Osteocyte (in vitro differentiated cells): ENCODE measurements around the gene GSG1L. TPM values are rescaled to one million over a fixed set of nuclear protein-coding genes. Genes with fewer than 3 reads are reported as not detected.

Source experiments
- DNase-seq: peaks from one replicate; pipeline ENCODE4 v3.0.0; 2021; ENCODE audit warnings: mixed read lengths; ENCODE audit not compliant: unreplicated experiment; ENCODE audit errors: extremely low spot score
- H3K27ac Mint-ChIP-seq: one replicate; pipeline ENCODE4 v1.8.0; 2021; ENCODE audit warnings: mild to moderate bottlenecking, mixed read lengths; ENCODE audit not compliant: unreplicated experiment
- H3K27me3 Mint-ChIP-seq: one replicate; pipeline ENCODE4 v1.8.0; 2021; ENCODE audit warnings: mixed read lengths; ENCODE audit not compliant: unreplicated experiment
- H3K36me3 Mint-ChIP-seq: one replicate; pipeline ENCODE4 v1.8.0; 2021; ENCODE audit warnings: mixed read lengths; ENCODE audit not compliant: unreplicated experiment
- H3K4me1 Mint-ChIP-seq: one replicate; pipeline ENCODE4 v1.8.0; 2021; ENCODE audit warnings: mixed read lengths; ENCODE audit not compliant: unreplicated experiment
- H3K4me3 Mint-ChIP-seq: one replicate; pipeline ENCODE4 v1.8.0; 2021; ENCODE audit warnings: mild to moderate bottlenecking, moderate library complexity, mixed read lengths; ENCODE audit not compliant: unreplicated experiment
- H3K9me3 Mint-ChIP-seq: one replicate; pipeline ENCODE4 v1.8.0; 2021; ENCODE audit warnings: mixed read lengths; ENCODE audit not compliant: unreplicated experiment
- total RNA-seq: library from RNA; stranded (reverse); gene quantifications from 2 replicates; pipeline ENCODE4 v1.2.1, GENCODE V29; 2021
- TF ChIP-seq, protein P1 (sequence below): fragments of 200-600 bp; sonication (generic); IDR thresholded peaks from 2 replicates; pipeline ENCODE4 v1.5.0; 2021; ENCODE audit warnings: antibody characterized with exemption, mild to moderate bottlenecking, moderate library complexity

The GSG1L gene
- total RNA-seq, 1 donor from 2014 or later, result not detected

DNA sequence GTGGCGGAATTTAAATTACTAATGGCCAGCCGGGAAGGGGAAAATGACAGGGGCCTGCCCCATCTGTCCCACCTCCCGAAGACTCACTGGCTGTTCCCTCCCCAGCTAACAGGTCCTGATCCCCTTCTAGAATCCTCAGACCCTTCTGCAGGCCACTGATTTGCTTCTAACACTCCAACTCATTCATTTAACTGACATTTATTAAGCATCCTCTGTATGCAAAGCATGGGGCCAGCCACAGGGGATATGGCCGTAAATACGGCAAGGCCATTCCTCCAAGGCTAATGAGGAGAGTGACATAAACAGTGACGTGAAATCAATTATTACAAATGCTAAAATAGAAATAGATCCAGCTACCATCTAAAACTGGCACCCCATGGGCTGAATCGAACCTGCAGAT lies 195.3 kb downstream of the GSG1L start:
- Mint-ChIP-seq H3K27ac (no peak overlapping the region), H3K9me3 (peaks cover 18% of the 10 kb centered on the region), H3K4me1 (no peaks in the 10 kb centered on the region), H3K36me3 (no peaks in the 10 kb centered on the region), H3K4me3 (no peak overlapping the region), H3K27me3 (no peaks in the 10 kb centered on the region)
- no peak for DNase-seq
- TF ChIP-seq, protein P1, sequence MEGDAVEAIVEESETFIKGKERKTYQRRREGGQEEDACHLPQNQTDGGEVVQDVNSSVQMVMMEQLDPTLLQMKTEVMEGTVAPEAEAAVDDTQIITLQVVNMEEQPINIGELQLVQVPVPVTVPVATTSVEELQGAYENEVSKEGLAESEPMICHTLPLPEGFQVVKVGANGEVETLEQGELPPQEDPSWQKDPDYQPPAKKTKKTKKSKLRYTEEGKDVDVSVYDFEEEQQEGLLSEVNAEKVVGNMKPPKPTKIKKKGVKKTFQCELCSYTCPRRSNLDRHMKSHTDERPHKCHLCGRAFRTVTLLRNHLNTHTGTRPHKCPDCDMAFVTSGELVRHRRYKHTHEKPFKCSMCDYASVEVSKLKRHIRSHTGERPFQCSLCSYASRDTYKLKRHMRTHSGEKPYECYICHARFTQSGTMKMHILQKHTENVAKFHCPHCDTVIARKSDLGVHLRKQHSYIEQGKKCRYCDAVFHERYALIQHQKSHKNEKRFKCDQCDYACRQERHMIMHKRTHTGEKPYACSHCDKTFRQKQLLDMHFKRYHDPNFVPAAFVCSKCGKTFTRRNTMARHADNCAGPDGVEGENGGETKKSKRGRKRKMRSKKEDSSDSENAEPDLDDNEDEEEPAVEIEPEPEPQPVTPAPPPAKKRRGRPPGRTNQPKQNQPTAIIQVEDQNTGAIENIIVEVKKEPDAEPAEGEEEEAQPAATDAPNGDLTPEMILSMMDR, result no peak

DNA sequence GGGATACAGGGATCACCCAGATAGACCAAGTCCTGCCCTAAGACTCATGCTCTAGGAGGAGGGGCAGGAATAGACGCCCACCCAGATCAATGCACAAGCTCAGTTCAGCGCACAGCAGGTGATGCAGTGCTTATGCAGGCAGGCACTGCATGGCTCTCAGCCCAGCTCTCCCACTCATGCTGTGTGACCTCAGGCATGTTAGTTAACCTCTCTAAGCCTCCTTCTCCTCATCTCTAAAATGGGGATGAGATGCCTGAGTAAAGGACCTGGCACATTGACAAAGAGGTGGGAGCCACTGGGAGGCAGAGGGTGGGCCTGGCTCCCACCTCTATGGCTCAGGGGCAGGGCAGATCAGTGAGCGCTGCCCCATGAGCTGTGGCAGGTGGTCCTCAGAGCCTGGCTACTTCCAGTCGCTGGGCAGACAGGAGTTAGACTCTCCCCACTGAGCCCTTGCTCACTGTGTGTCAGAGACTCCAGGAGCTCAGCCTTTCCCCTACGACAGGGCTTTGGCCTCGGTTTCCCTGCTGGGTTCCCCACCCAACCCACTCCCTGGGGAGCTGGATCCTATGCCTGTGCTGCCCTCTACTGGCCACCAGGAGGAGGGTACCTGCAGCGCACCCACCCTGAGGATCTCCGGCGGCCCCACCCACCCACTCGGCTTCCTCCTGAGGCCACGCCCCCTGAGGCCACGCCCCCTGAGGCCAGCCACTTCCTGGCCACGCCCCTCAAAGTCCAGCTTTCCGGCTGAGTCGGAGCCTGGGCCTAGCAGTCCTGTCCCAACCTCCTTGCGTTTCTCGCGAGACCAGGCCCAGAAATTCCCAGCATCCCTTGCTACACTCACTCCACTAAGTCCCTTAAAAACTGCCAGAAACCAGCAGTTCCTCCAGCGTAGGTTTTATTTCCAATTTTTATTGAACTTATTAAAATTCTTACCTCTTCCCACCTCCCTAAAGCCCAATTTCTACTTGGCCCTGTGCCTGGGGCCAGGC lies 196.1 kb downstream of the GSG1L start:
- no peaks in the 10 kb centered on the region for H3K27me3 Mint-ChIP-seq
- no peak overlapping the region for H3K4me3 Mint-ChIP-seq
- H3K4me1 Mint-ChIP-seq, result no peaks in the 10 kb centered on the region
- H3K9me3 Mint-ChIP-seq, result peaks cover 22% of the 10 kb centered on the region
- TF ChIP-seq, protein P1, result peak; percentile 45
- no peak overlapping the region for H3K27ac Mint-ChIP-seq
- H3K36me3 Mint-ChIP-seq, result no peaks in the 10 kb centered on the region
- peak; percentile 87 for DNase-seq

DNA sequence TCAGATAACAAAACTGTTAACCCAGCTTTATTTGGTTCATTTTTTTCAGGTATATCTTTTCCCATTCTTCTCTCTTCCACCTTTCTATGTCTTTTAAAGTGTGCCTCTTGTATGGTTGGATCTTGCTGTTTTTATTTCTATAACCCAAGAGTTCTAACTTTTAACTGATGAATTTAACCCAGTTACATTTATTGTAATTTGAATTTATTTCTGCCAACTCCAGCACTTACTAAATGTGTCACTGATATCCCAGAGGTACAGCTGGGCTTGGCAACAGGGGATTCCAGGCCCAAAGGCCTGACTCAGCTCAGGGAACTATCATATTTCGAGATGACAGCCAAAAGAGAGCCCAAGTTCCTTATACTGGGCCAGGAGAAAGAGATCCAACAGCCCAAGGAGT lies 200.1 kb downstream of the GSG1L start:
- no peaks in the 10 kb centered on the region for H3K27me3 Mint-ChIP-seq
- peaks cover 21% of the 10 kb centered on the region for H3K9me3 Mint-ChIP-seq
- no peak overlapping the region for H3K4me3 Mint-ChIP-seq
- TF ChIP-seq, protein P1, result no peak
- H3K27ac Mint-ChIP-seq, result no peak overlapping the region
- H3K36me3 Mint-ChIP-seq, result no peaks in the 10 kb centered on the region
- no peaks in the 10 kb centered on the region for H3K4me1 Mint-ChIP-seq
- DNase-seq, result no peak

DNA sequence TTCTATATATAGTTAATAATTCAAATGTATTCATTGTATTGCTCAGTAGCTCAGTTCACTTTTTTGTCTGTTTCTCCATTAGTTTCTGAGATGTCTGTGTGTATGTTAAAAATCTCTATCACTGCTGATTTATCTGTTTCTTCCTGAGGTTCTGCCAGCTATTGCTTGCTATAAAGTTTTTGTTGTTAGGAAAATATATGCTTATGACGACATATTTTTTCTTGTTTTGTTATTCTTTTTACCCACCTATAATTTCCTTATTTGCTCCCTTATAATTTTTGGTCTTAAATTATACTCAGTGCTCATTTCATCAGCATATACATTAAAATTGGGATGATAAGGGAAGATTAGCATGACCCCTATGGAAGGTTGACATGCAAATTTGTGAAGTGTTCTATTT lies 200.6 kb downstream of the GSG1L start:
- peaks cover 22% of the 10 kb centered on the region for H3K9me3 Mint-ChIP-seq
- TF ChIP-seq, protein P1, result no peak
- H3K27me3 Mint-ChIP-seq, result no peaks in the 10 kb centered on the region

DNA sequence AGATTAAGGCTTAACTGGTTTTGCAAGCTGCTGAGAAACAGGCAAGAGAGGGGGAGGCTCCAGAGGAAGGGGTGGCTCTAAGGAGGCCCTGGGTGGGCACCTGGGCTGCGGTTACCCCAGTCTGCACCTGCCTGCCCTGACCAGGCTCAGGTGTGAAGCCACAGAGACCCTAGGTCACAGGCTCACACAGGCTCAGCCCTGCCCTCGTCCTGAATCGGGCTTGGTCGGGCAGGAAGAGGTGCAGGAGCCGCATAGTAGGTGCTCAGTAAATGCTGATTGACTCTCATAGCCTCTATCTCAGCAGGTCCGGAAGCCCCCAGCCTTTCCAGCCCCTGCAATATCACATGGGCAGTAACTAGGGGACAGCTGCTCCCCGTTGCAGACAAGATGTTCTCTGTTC lies 203.4 kb downstream of the GSG1L start:
- Mint-ChIP-seq H3K36me3 (no peaks in the 10 kb centered on the region), H3K4me3 (no peak overlapping the region), H3K27ac (no peak overlapping the region), H3K4me1 (no peaks in the 10 kb centered on the region), H3K9me3 (peaks cover 22% of the 10 kb centered on the region), H3K27me3 (no peaks in the 10 kb centered on the region)
- TF ChIP-seq, protein P1, result no peak
- DNase-seq, result no peak

More for the DNA sequence above, 200.6 kb downstream of the GSG1L start:
- Mint-ChIP-seq H3K4me3 (no peak overlapping the region), H3K36me3 (no peaks in the 10 kb centered on the region), H3K4me1 (no peaks in the 10 kb centered on the region), H3K27ac (no peak overlapping the region)
- no peak for DNase-seq
